Stimulated activated naive CD8-positive, alpha-beta T cell treated with anti-CD3 and anti-CD28 coated beads, Interleukin-15, Interleukin-2, amounts not matched to agents 100 U/mL and 50 U/mL, for 24 hours (primary cell): ENCODE data around the gene LRRC36.

Experiments
- ATAC-seq: fragments of 150-1000 bp; cut with Tn5 transposase; one replicate; pipeline ENCODE4 v1.10.0; 2021
- DNase-seq: peaks from one replicate; pipeline ENCODE4 v3.0.0; 2021

LRRC36 gene

DNA sequence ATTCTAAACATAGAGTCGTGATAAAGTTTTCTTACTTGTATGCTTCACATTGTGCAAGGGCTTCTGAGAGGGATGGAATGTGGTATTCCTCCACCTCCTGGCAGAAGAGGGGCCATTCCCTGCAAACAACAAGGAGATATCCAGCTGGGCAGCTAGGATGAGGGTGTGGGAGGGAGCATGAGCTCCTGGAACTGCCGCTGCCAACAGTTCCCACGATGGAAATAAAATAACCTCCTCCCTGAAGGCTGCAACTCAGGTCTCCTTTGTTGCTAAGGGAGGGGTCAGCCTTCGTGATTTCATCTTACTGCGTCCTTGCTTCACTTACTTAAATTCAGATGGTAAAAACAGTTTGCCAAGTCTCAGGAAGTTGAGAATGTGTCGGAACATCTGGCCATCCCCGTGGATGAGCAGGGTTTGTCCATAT, 31.7 kb upstream of the LRRC36 start:
- ATAC-seq (no peak), DNase-seq (no peak)

DNA sequence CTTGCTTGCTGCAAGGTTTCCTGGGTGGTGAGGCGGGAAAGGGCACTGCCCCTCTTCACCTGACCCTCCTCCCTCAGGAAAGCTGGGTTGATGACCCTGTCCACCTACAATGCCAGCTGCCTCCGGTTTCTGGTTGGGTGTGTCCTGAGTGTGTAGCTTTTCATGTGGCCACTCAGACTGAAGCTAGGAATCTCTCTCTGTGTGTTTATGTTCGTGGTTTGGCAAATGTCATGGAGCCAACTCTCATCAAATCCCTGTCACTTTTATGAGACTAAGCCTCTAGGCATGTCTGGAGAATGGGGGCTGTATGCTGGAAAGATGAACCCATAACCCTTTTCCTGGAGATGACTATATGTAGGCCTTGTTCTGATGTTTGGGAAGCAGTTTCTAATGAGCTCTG, 30.2 kb upstream of the LRRC36 start:
- DNase-seq = no peak
- ATAC-seq = no peak

DNA sequence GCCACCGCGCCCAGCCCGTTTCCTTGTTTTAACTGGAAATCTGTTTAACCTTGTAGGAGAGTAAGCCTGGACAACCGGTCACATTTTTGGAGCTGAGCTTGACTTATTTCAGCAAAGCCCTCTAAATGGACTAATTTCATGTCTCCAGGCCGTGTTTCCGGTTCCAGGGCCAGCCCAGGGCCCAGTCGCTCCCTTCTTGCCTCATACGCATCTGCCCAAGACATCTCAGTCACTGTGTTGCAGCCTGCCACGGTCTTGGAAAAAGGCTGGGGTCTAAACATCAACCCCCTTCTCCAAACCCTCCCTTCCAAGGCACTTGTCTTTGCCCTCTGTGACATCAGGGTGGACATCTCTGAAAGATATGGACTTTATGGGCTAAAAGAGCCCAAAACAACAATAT, 28.3 kb upstream of the LRRC36 start:
- DNase-seq = no peak
- no peak for ATAC-seq

DNA sequence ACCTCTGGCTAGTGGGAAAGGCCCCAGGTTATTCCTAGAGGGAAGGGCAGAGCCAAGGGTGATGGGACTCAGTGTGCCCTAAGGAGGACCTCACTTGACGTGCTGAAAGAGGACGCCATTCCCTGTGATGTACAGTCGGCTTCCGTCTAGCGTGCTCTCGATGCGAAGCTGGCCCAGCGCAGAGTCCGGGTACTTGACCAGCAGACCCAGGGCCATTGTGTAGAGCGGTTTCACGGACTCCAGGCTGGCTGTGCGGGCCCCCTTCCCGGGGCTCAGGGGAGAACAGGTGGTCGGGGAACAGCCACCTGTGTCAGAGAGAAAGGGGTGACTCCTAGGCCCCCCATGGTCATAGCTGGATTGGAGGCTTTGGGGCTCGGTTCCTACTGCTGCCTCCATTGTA, 27.3 kb upstream of the LRRC36 start:
- ATAC-seq (no peak), DNase-seq (no peak)

DNA sequence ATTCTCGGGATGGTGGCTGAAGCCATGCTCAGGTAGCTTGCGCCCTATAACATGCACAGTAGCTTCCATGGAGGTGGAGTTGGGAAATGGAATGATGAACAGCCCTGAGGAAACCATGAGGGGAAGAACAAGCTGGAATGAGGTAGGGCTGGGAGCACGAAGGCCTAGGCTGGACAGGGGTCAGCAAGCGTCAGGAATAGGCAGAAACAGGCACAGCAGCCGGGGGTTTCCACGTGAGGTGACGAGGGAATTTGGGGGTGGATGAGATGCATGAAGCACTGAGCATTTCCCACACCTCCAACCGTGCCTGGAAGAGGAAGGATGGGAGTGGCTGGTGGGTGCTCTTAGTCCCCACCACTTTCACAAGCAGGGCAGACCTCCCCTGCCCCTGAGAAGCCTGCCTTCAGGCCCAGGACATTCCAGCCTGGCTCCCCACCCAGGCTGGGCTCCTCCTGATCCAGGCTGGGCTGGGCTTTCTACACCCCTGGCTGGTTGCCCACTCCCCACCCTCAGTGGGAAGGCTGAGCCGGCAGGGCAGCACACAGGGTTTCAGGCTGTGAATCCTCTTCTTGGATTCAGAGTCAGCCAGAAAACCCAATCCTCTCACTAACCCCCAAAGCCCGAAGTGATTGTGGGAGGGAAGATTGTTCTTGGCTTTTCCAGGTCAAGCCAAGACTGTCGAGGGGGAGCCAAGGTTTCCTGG, 25.4 kb upstream of the LRRC36 start:
- DNase-seq = no peak
- no peak for ATAC-seq

DNA sequence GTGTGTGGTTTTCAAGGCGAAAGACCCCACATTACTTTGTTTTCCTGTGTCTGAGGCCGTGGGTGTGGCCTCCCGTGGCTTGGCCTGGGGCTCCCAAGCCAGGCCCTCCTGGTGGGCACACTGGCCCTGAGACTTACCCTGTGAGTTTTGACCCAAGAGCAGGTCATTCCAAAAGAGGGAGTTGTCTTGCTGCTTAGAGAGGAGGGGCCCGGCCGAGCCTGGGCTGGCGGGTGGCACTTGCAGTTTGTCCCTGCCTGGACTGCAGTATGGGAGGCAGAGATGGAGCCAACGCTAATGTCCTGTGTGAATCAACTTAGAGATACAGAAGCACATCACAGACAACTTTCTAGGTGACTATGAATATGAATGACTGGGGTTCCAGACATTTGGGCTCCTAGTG, 24.5 kb upstream of the LRRC36 start:
- ATAC-seq = no peak

DNA sequence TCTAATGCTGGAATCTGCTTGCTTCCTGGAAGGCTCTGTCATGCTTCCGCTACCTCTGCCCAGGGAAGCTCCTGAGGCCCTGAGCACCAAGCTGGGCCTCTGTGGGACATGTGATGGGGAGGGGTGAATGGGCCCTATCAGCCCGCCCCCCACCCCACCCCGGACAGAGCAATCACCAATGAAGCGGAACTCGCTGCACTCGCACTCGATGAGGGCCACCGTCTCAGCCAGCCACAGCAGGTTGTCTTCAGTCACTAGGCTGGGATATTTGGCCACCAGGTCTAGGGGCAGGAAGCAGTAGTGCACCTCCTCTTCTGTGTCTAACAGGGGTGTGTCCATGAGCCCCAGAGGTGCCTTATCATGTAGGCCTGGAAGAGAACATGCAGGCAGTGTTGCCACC, 23.6 kb upstream of the LRRC36 start:
- DNase-seq = no peak
- no peak for ATAC-seq

More for the DNA sequence above, 24.5 kb upstream of the LRRC36 start:
- DNase-seq = no peak

DNA sequence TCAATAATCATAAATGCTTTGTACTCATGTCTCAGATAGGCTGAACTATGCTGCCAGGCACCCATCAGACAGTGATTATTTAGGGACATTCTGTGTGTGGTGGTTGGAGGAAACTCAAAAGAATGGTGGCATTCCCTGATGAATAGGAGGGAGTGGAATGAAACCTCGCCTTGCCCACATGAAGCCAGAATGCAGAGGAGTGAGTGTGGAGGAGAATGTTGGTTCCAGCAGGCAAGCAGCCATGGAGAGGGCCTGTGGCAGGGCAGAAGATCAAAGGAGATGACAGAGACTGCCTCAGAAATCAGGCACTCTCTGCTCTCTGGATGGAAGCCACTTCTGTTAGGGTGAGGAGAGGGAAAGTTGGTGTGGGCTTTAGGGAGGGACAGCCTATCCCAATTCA, 22.6 kb upstream of the LRRC36 start:
- ATAC-seq = no peak
- no peak for DNase-seq

DNA sequence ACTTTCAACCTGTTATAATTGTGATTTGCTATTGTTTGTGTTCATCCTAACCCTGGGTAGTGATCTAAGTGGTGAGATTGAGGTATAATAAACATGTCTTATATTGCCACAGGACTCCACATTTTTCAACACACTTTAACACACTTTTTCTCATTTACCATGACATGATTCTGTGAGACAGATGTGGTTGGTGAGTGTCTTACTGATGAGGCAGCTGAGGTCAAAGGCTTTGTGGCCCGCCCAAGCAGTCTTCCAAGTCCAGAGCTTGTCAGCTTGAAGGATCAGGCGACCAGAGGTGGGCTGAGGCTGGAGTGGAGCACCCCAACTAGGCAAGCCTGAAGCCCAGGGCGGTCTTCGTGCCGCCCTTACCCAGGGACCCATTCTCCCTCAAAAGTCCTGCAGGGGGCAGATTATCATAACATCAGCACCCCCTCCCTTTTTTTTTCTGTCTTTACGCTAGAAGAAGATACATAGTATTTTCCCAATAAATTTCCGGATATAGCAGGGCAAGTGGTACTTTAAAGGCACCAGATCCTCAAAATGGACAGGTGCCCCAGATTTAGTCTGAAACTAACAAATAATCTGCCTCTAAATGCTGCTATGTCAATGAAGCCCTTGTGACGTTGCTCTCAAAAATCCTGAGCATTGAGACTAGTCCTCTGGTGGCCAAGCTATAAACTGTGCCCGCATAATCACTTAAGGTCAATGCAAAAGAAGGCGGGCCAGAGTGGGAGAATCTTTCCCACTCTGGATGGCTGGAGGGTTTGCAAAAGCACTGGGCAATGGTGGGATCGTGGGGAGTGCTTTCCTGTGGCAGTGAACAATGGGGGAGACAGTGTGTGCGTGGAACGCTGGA, 21.2 kb upstream of the LRRC36 start:
- DNase-seq (no peak), ATAC-seq (no peak)

DNA sequence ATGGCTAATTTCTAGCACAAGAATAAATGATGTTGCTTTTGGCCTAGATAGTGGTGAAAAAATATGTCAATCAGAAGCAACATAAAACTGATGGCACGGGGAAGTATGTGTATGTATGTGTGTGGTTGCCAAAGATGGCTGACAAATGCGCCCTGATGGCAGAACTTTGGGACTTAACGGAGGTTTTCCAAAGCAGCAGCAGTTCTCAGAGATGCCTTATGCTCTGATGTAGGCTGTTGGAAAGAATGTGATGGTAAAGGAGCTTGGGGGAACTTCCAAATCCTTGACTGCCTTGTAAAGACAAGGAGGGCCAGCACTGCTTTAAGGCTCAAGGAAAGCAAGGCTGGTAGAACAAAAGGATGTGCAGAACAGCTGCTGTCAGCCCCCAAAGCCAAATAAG, 16.1 kb upstream of the LRRC36 start:
- ATAC-seq (no peak), DNase-seq (no peak)

DNA sequence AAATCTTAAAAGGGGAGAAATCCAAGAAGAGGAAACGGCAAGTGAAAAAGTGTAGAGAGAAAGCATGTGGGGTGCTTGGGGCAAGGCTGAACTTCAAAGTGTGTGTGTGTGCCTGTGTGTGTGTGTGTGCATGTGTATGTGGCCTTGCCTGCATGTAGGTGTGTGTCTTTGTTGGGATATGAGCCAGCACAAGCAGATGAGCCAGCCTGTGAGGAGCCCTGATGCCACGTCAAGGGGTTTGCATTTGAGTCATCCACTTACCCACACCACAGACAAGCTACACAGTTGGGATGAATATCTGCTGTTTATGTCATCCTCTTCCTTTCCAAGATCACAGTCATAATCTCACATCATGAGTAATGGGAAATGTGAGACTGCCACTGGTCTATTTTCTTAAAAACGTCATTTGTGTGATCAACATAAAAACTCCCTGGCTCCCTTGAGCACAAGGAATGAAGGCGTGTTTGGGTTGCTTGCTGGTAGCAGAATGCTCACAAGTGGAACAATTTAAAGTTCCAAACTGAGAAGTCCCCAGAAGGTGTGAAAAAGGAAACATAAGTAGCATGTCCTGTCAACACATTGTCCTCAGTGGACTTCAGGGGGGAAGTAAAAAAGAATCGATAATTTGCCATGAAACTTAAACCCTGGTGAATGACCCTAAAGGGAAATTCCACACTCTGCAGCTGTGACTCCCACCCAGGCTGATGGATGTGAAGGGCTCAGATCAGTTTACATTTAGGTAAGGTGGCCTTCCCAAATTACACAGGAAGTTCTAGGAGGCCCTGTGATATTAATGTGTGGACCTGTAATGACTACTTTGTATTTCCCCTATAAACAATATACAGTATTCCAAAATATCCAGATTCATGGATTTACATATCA, 14.8 kb upstream of the LRRC36 start:
- ATAC-seq (peak; percentile 98), DNase-seq (peak; percentile 85)

DNA sequence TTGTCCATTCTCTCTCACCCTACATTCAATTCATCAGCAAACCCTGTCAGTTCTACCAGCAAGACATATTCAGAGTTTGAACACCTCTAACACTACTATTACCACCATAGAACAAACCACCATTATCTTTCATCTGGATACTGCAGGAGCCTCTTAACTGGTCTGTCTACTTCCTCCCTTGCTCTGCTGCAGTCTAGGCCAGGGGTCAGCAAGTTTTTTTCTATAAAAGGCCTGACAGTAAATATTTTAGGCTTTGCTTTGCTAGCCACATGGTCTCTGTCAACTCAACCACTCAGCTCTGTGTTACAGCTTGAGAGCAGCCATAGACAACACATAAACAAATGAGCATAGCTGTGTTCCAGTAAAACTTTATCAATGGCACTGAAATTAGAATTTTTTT, 13.9 kb upstream of the LRRC36 start:
- DNase-seq (no peak), ATAC-seq (no peak)

DNA sequence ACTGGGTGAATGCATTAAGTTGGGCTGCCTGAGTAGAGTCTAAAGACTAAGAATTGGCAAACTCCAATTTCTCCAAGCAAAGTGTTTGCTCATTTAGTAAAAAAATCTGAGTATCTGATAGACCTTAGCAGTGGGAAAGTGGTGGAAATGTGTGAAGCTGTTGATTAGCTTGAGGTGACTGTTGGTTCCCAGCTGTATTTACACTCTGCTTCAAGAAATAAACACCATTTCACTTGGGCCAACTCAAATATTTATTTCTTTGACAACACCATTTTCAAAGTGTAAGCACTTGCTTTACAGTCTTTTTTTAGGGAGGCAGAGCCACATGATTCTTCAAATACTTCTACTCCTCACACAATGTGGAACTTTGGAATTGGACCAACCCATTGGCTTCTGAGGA, 8.8 kb upstream of the LRRC36 start:
- ATAC-seq = no peak
- no peak for DNase-seq

DNA sequence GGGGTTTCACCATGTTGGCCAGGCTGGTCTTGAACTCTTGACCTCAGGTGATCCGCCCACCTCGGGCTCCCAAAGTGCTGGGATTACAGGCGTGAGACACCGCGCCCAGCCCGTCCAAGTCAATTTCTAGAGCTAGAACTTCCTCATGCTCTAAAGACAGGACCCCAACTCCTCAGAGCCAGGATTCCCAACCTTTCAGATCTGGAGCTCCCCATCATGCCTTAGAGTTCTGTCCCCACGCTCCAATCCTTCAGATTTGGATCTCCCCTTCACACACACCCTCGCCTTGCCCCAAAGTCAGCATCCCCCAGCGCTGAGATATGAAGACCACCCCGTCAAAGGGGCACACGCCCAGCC, 522 bp upstream of the LRRC36 start:
- ATAC-seq = no peak
- DNase-seq = no peak

DNA sequence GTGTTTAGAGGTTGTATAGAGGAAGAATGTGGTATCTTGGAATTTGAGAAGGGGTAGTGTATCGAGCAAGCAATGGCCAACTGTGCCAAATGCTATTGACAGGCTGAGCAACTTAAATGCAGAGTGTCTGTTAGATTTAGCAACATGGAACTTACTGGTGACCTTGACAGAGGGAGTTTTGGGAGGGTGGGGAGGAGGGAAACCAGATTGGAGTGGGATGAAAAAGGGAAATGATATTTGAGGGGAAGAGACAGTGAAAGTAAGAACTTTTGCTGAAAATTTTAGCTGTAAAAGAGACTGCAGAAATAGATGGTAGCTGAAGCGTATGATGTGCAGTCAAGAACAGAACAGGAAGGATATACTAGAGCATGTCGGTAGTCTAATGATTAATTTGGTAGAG, 1.1 kb downstream of the LRRC36 start:
- no peak for DNase-seq
- ATAC-seq = no peak

DNA sequence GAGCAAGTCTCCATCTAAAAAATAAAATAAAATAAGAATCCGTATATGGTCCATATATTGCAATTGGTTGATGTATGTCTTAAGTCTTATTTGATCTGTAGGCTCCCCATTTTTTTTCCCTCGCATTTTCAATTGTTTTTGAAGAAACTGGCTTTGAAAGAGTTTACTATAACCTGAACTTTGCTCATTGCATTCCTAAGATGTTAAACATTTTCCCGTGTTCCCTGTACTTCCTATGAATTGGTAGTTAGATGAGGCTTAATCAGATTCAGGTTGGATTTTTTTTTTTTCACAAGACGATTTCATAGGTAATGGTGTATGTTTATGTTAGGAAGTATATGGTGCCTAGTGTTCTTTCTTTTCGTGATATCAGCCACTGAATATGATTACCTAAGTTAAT, 3.3 kb downstream of the LRRC36 start:
- no peak for ATAC-seq
- DNase-seq = no peak

DNA sequence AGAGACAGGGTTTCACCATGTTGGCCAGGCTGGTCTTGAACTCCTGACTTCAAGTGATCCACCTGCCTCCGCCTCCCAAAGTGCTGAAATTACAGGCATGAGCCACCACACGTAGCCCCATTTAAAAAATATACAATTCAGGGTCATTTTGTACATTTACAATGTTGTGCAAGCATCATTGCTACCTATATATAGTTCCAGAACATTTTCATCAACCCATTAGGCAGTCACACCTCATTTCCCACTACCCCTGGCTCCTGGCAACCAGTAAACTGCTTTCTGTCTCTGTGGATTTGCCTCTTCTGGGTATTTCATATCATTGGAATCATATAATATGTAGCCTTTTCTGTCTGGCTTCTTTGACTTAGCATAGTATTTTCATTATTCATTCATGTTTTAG, 6.7 kb downstream of the LRRC36 start:
- ATAC-seq (no peak), DNase-seq (no peak)

DNA sequence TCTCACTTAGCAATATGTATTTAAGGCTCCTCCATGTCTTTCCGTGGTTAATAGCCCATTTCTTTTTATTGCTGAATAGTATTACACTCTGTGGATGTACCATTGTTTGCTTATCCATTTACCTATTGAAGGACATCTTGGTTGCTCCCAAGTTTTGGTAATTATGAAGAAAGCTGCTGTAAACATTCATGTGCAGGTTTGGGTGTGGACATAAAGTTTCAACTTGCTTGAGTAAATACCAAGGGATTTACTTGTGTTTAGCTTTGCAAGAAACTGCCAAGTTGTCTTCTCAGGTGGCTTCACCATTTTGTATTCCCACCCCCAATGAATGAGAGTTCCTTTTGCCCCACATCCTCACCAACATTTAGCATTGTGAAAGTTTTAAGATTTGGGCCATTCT, 9.5 kb downstream of the LRRC36 start:
- no peak for DNase-seq
- ATAC-seq = no peak

DNA sequence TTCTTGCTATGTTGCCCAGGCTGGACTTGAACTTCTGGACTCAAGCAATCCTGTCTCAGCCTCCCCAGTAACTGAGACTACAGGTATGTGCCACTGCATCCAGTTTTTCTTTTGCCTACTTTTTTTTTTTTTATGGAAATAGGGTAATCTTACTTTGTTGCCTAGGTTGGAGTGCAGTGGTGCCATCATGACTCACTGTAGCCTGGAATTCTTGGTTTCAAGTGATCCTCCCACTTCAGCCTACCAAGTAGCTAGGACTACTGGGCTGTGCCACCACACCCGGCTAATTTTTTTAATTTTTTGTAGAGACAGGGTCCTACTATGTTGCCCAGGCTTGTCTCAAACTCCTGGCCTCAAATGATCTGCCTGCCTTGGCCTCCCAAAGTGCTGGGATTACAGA, 10.0 kb downstream of the LRRC36 start:
- DNase-seq = no peak
- no peak for ATAC-seq

DNA sequence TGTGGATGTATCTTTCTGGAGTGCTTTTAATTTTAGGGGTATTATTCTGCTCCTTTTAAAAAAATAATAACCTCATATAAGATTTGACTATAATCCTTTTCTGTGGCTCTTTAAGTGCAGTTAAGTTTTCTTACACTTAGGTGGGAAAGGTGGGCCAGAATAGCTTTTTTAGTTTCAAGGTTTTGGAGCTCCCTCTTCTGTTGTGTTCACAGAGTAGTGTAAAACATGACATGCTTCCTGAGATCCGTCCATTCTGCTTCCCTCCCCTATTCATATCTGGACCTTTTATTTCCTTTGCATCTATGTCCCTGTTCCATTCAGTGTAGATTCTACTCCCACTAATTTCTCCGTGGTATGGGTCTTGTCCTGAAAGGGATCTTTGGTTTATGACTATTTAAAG, 12.8 kb downstream of the LRRC36 start:
- ATAC-seq (no peak), DNase-seq (no peak)

DNA sequence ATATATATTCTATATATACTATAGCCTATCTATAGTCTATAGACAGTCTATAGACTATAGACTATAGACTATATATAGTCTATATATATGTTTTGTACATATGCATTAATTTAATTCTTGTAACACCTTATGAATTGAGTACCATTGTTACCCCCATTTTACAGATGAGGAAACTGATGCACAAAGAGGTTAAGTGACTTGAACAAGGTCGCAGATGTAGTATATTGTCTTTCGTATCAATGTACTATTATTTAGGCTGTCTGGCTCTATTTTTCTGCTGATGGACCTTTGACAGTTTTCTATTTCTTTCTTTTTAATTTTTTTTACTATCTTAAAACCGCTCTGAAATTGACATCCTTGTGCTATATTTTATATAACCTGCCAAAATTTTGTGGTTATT, 14.6 kb downstream of the LRRC36 start:
- ATAC-seq = no peak
- DNase-seq = no peak

DNA sequence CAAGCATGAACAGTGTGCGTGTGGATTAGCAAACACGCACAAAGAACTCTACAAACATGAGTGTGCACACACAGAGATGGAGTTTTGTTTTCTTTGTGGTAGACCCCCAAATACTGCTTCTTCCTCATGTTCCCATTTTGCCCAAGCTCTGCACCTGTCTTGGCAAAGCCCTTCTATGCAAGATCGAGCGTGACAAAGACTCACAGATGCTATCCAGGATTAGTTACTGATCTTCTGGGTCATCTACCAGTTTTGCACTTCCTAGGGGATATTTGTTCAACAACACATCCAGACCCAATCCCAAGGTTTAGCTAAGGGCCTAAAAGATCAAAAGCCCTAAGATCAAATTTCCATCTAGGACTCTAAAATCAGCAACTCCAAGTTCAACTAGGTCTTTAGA, 16.0 kb downstream of the LRRC36 start:
- no peak for ATAC-seq
- no peak for DNase-seq

DNA sequence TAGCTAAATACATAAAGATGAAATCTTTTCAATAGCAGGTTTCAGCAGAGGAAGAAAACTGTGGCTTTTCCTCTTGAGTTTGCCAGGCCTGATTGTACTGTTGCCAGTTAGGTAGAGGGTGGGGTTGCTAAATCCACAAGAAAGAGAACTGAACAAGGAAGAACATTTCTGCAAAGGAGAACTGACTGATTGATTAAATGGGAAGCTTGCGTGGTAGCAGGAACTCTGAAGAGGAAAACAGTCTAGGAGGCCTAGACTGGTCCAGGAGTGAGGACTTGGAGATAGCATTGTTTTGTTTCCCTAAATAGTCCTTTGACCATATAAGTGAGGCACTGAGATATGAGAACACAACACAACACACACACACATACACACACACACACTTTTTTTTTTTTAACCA, 18.8 kb downstream of the LRRC36 start:
- DNase-seq (no peak), ATAC-seq (no peak)
